T-helper 1 cell treated with Interleukin-12 subunit alpha and Interleukin-12 subunit beta and Interleukin-4 antibody, amounts not matched to agents 30 μg/mL and 1 μg/mL, for 36 hours (primary cell): Measurements from ENCODE around the gene MTMR3.
"Not testable (repeated sequence)": the region's sequence is repeated elsewhere in the genome, so short reads cannot be mapped to it uniquely, and the experiment has no call there.

Experiments
- H3K27ac Mint-ChIP-seq: one replicate; pipeline ENCODE4 v1.8.0; 2021; ENCODE audit warnings: mild to moderate bottlenecking, mixed read lengths
- H3K27me3 Mint-ChIP-seq: one replicate; pipeline ENCODE4 v1.8.0; 2021; ENCODE audit warnings: low read depth, mixed read lengths
- H3K36me3 Mint-ChIP-seq: one replicate; pipeline ENCODE4 v1.8.0; 2021; ENCODE audit warnings: low read depth, mixed read lengths
- H3K4me1 Mint-ChIP-seq: one replicate; pipeline ENCODE4 v1.8.0; 2021; ENCODE audit warnings: low read depth, mixed read lengths
- H3K4me3 Mint-ChIP-seq: one replicate; pipeline ENCODE4 v1.8.0; 2021; ENCODE audit warnings: mild to moderate bottlenecking, moderate library complexity, mixed read lengths
- H3K9me3 Mint-ChIP-seq: one replicate; pipeline ENCODE4 v1.8.0; 2021; ENCODE audit warnings: mixed read lengths

MTMR3 gene

DNA sequence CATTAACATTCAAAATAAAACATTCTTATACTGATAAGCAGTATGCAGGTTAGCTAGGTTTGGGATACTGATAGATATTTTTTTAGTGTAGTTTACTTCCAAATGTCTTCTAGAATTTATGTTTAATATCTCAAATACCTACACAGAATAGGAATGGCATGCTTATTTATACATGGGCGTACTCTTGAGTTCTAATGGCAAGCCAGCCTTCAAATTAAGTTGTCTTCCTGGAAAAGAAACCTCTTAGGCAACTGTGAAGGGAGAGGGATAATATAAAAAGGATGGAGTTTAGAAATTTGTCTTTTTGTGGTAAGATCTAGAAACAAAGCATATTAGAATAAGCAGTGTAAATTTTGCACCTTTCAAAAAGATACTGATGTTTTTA lies 65.4 kb downstream of the MTMR3 start:
- Mint-ChIP-seq H3K4me3 (no peak overlapping the region), H3K9me3 (no peaks in the 10 kb centered on the region), H3K27me3 (no peaks in the 10 kb centered on the region), H3K27ac (no peak overlapping the region), H3K36me3 (no peaks in the 10 kb centered on the region), H3K4me1 (peaks cover 2% of the 10 kb centered on the region)

DNA sequence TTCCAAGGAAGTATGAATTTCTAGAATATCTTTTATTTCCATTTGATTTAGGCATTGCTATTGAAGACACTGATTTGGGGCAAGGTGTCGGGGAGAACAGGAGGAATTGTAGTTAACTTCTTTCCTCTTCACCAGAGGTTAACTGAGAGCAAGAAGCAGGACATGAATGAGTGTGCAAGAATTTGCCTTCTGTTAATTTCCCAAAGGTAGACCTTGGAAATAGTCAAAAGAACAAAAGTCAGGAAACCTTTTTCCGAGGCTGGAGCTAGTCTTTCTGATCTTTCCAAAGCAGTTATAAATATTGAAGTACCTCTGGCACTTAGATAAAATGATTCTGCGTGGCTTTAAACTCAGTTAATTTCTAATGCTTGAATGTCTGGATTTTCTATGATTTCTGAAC lies 66.9 kb downstream of the MTMR3 start:
- no peak overlapping the region for H3K4me3 Mint-ChIP-seq
- no peaks in the 10 kb centered on the region for H3K9me3 Mint-ChIP-seq
- H3K27ac Mint-ChIP-seq, result no peak overlapping the region
- no peaks in the 10 kb centered on the region for H3K4me1 Mint-ChIP-seq
- no peaks in the 10 kb centered on the region for H3K27me3 Mint-ChIP-seq
- H3K36me3 Mint-ChIP-seq, result no peaks in the 10 kb centered on the region

DNA sequence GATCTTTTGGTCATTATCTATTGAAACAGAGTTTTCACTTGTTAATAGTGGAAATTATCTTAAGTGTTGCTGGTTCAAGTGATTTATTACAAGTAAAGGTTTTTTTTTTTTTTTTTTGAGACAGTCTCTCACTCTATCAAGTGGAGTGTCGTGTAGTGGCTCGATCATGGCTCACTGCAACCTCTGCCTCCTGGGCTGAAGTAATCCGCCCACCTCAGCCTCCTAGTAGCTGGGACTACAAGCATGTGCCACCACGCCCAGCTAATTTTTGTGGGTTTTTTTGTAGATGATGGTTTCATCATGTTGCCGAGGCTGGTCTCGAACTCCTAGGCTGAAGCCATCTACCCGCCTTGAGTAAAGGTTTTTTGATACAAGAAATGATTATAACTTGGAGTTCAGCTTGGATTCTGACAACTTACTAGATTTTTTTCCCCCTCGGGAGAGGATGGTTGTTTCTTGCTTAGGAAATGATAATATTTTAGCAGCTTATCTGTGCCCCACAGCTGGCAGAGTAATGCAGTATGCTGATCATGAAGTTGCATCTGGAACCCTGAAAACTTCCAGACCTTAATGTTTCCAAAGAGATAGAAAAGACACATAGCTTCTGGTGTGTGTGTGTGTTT lies 68.9 kb downstream of the MTMR3 start:
- Mint-ChIP-seq H3K27me3 (no peaks in the 10 kb centered on the region), H3K4me3 (no peak overlapping the region), H3K4me1 (no peaks in the 10 kb centered on the region), H3K36me3 (no peaks in the 10 kb centered on the region), H3K27ac (no peak overlapping the region), H3K9me3 (no peaks in the 10 kb centered on the region)

DNA sequence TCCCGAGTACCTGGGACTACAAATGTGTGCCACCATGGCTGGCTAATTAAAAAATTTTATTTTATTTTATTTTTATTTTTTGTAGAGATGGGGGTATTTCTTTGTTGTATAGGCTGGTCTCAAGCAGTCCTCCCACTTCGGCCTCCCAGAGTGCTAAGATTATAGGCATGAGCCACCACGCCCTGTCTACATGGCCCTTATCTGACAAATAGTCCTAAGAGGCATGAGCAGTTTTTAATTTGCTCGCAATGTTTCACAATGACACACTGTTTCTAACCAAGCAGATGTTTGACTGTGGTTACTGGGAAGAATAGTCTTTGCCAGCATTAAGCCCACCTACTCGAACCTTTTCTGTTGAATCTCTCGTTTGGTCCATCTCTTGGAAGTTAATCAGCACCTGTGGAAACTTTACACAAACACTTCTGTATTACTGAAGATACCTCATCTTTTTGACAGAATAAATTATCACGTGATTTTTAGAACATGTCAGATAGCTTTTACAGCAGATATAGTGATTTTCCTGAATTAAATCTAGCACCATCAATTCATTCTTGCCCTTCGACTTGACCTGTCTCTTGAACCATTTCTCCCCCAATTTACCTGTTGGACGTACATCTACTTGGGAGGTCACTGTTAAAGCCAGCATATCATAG lies 71.4 kb downstream of the MTMR3 start:
- Mint-ChIP-seq H3K36me3 (peaks cover 3% of the 10 kb centered on the region), H3K4me3 (no peak overlapping the region), H3K27ac (no peak overlapping the region), H3K9me3 (no peaks in the 10 kb centered on the region), H3K27me3 (no peaks in the 10 kb centered on the region), H3K4me1 (no peaks in the 10 kb centered on the region)

DNA sequence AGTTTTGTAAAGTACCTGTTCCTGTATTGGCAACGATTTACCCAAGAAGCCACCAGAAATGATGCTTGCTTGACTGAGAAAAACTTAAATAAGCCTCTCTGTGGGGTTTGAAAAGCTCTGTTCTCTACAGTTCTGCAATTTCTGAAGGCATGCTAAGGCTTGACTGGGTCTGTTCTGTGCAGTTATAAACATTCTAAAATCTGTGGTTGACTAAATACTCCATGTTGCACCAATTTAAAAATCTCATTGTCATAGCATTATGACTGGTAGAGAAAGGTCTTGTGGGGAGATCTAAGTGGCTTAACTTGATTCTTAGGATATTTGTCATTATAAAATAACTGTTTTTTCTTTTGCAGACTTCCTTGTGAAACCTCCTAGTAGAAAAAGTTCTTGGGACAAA lies 73.7 kb downstream of the MTMR3 start:
- peaks cover 3% of the 10 kb centered on the region for H3K36me3 Mint-ChIP-seq
- H3K27me3 Mint-ChIP-seq, result no peaks in the 10 kb centered on the region
- H3K4me1 Mint-ChIP-seq, result no peaks in the 10 kb centered on the region
- H3K27ac Mint-ChIP-seq, result no peak overlapping the region
- H3K4me3 Mint-ChIP-seq, result no peak overlapping the region
- H3K9me3 Mint-ChIP-seq, result no peaks in the 10 kb centered on the region

DNA sequence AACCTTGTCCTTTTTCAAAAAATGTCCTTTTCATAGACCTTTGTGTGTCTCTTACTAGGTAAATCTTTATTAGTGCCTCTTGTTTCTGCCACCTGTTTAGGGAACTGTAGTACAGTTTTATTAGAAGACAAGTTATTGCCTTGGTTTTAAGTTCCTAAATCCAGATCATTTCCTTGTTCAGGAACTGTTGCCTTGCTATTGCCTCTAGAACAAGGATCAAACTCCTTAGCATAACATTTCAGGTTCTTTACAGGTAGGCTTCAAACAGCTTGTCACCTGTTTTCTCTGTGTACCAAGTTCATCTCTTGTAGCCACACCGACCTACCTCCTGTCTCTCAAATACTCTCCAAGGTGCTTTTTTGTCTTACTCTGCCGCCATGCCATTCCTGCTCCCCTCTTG lies 75.2 kb downstream of the MTMR3 start:
- H3K9me3 Mint-ChIP-seq, result no peaks in the 10 kb centered on the region

DNA sequence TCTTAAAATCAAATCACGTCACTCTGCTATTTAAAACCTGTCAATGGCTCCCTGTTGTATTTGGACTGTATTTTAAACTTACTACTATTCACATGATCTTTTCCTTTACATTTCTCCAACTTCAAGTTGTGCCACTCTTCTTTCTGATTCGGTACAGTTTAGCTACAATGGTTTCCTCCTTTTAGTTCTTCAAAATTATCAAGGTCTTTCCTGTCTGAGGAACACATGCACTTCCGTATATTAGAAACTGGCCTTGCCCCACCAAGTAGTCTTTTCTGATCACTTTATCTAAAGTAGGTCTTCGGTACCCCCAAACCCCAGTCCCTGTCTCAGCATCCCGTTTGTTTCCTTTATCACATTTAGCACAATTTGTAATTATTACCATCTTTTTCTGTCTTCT lies 81.8 kb downstream of the MTMR3 start:
- Mint-ChIP-seq H3K36me3 (no peaks in the 10 kb centered on the region), H3K9me3 (no peaks in the 10 kb centered on the region), H3K4me1 (peaks cover 1% of the 10 kb centered on the region), H3K27me3 (no peaks in the 10 kb centered on the region), H3K4me3 (no peak overlapping the region), H3K27ac (no peak overlapping the region)

More for the DNA sequence above, 75.2 kb downstream of the MTMR3 start:
- no peaks in the 10 kb centered on the region for H3K27me3 Mint-ChIP-seq
- peaks cover 3% of the 10 kb centered on the region for H3K36me3 Mint-ChIP-seq
- H3K27ac Mint-ChIP-seq, result no peak overlapping the region
- no peaks in the 10 kb centered on the region for H3K4me1 Mint-ChIP-seq
- H3K4me3 Mint-ChIP-seq, result no peak overlapping the region

DNA sequence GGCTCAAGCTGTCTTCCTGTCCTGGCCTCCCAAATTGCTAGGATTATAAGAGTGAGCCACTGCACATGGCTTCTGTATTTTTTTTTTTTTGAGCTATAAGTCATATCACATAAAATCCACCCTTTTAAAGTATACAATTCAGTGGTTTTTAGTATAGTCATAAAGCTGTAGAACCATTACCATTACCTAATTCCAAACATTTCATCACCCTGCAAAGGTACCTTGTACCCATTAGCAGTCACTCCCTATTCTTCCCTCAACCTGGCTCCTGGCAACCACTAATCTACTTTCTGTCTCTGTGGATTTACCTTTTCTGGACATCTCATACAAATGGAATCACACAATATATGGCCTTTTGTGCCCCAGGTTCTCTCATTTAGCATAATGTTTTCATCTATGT lies 84.5 kb downstream of the MTMR3 start:
- H3K36me3 Mint-ChIP-seq, result no peaks in the 10 kb centered on the region
- H3K27ac Mint-ChIP-seq, result no peak overlapping the region
- peaks cover 1% of the 10 kb centered on the region for H3K4me1 Mint-ChIP-seq
- no peak overlapping the region for H3K4me3 Mint-ChIP-seq
- no peaks in the 10 kb centered on the region for H3K9me3 Mint-ChIP-seq
- H3K27me3 Mint-ChIP-seq, result no peaks in the 10 kb centered on the region

DNA sequence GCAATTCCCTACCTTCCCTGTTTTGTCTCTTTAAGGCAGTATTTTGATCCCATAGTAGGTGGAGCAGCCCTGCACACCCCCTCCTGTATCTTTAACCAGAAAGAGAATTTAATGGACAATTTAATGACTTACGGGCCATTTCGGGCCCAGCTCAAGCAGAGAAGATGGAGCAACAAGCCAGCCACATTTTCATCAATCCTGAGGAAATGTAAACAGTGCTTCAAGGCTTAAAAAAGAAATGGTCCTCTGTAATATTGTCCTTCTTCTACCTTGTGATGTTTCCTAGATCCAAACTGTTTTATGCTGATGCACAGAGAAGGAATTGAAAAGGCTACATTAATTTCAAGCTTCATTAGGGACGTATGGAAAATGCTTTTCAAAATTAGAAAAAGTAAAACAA lies 88.6 kb downstream of the MTMR3 start:
- H3K36me3 Mint-ChIP-seq, result no peaks in the 10 kb centered on the region
- no peak overlapping the region for H3K4me3 Mint-ChIP-seq
- H3K27ac Mint-ChIP-seq, result no peak overlapping the region
- H3K4me1 Mint-ChIP-seq, result peaks cover 3% of the 10 kb centered on the region
- H3K27me3 Mint-ChIP-seq, result no peaks in the 10 kb centered on the region
- H3K9me3 Mint-ChIP-seq, result no peaks in the 10 kb centered on the region

DNA sequence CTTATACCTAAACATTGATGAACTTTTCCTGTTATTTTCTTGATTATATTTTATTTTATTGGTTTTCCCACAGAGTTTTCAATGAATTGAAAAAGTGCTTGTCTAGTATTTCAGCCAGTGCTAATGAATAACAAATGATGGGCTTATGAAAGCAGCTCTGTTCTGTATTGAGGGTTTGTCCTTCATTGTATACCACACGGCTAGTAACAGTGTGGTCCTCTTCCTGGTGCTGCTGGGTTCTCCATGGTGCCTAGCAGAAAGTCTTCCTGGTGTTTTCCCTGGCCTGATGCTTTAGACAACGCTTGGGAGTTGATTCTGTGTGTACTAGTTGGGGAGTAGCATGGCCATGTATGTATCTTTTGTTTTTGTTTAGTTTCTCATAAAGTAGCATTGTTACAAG lies 89.1 kb downstream of the MTMR3 start:
- H3K4me1 Mint-ChIP-seq, result peaks cover 3% of the 10 kb centered on the region
- no peaks in the 10 kb centered on the region for H3K36me3 Mint-ChIP-seq
- no peaks in the 10 kb centered on the region for H3K9me3 Mint-ChIP-seq
- no peak overlapping the region for H3K4me3 Mint-ChIP-seq
- H3K27ac Mint-ChIP-seq, result no peak overlapping the region
- no peaks in the 10 kb centered on the region for H3K27me3 Mint-ChIP-seq

DNA sequence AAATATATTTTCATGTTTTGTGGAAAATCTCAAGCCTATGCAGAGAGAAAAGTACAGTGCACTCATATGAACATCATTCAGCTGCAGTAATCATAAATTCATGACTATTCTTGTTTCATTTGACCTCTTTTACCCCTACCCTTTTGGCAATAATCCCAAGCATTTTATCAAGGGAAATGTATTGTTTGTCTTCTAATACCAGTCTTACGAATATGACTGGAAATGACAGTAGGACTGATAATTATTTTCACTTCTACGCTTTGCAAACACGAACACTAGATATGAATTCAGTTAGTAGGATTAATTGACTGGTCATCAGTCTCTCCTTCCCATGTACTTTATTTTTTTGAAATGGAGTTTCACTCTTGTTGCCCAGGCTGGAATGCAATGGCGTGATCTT lies 90.3 kb downstream of the MTMR3 start:
- no peaks in the 10 kb centered on the region for H3K36me3 Mint-ChIP-seq
- peaks cover 3% of the 10 kb centered on the region for H3K4me1 Mint-ChIP-seq
- no peaks in the 10 kb centered on the region for H3K27me3 Mint-ChIP-seq
- H3K27ac Mint-ChIP-seq, result no peak overlapping the region
- H3K9me3 Mint-ChIP-seq, result no peaks in the 10 kb centered on the region
- H3K4me3 Mint-ChIP-seq, result no peak overlapping the region

DNA sequence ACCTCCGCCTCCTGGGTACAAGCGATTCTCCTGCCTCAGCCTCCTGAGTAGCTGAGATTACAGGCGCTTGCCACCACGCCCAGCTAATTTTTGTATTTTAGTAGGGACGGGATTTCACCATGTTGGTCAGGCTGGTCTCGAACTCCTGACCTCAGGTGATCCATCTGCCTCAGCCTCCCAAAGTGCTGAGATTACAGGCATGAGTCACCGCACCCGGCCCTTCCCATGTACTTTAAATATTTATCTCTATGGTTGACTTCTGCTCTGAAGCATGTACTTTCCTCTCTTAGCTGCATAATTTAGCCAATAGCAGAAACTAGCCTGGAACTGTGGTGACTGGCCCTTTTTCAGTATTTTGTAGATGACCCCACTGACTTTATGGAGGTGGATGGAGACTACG lies 90.7 kb downstream of the MTMR3 start:
- not testable (repeated sequence) for H3K27ac Mint-ChIP-seq, H3K4me1 Mint-ChIP-seq, H3K36me3 Mint-ChIP-seq, H3K9me3 Mint-ChIP-seq, H3K27me3 Mint-ChIP-seq, H3K4me3 Mint-ChIP-seq

DNA sequence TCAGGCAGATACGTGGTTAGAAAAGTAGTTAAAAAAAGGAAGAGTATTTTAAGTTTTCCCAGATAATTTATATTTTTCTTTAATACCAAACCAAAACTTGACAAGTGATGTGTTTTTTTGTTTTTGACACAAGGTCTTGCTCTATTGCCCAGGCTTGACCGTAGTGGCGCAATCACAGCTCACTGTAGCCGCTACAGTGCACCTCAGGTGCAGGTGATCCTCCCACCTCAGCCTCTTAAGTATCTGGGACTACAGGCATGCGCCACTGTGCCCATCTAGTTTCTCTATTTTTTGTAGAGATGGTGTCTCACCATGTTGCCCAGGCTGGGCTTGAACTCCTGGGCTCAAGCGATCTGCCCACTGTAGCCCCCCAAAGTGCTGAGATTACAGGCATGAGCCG lies 92.5 kb downstream of the MTMR3 start:
- Mint-ChIP-seq H3K27ac (no peak overlapping the region), H3K27me3 (no peaks in the 10 kb centered on the region), H3K36me3 (peaks cover 5% of the 10 kb centered on the region), H3K4me3 (no peak overlapping the region), H3K4me1 (peaks cover 1% of the 10 kb centered on the region), H3K9me3 (no peaks in the 10 kb centered on the region)

DNA sequence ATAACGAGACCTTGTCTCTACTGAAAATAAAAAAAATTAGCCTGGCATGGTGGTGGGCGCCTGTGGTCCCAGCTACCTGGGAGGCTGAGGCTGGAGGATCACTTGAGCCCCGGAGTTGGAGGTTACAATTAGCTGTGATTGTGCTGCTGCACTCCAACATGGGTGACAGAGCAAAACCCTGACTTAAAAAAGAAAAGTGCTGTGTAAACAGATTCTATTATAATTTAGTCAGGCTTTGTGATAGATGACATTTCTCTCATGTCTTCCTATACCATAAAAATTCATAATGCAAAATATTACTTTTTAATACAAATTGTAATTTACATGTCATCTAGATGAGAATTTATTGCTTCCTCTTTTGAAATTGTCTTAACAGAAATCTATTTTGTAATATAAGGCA lies 94.1 kb downstream of the MTMR3 start:
- Mint-ChIP-seq H3K4me1 (peaks cover 1% of the 10 kb centered on the region), H3K27ac (no peak overlapping the region), H3K36me3 (peaks cover 8% of the 10 kb centered on the region), H3K9me3 (no peaks in the 10 kb centered on the region), H3K27me3 (no peaks in the 10 kb centered on the region), H3K4me3 (no peak overlapping the region)

DNA sequence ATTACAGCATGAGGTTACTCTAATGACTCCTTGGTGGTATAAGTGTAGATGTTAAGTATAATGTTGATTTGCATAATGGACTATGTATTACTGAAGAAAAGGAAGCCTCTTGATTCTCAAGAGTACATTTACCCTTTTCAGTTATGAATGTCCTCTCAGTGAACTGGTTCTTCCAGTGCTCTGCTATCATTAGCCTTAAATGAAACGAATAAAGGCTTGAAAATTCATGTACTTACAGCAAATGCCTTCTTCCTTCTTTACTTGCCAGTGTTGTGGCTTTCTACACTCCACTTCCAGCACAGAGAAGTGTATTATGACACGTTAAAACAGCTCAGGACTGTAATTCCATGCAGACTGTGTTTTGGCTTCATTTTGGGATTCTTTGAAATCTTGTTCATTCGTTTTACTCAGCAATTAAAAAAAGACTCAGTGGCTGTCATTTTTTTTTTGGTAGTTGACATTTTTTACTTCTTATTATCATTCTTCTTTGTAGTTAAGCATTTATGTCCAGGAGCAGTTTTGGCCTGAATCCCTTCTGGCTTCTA lies 96.9 kb downstream of the MTMR3 start:
- Mint-ChIP-seq H3K36me3 (peaks cover 11% of the 10 kb centered on the region), H3K27ac (no peak overlapping the region)

More for the DNA sequence above, 96.9 kb downstream of the MTMR3 start:
- Mint-ChIP-seq H3K9me3 (no peaks in the 10 kb centered on the region), H3K4me3 (no peak overlapping the region), H3K27me3 (no peaks in the 10 kb centered on the region), H3K4me1 (no peaks in the 10 kb centered on the region)
